Activated CD4-positive, alpha-beta T cell treated with anti-CD3 and anti-CD28 coated beads, Interleukin-2, amount 10 ng/mL, durations not matched to agents 24 days and 14 days (primary cell): ENCODE results near the gene UBE2E3. TPM values are rescaled to one million over a fixed set of nuclear protein-coding genes. Genes with fewer than 3 reads are reported as not detected.
A peak's percentile ranks its signal among the peaks of the same experiment; 100 is the strongest.
"Not testable (repeated sequence)": the region's sequence is repeated elsewhere in the genome, so short reads cannot be mapped to it uniquely, and the experiment has no call there.

Experiments used
- DNase-seq: peaks from one replicate; pipeline ENCODE4 v3.0.0; 2022
- H3K27ac Mint-ChIP-seq: one replicate; pipeline ENCODE4 v1.8.0; 2022; ENCODE audit warnings: mild to moderate bottlenecking, mixed read lengths
- H3K27me3 Mint-ChIP-seq: one replicate; pipeline ENCODE4 v1.8.0; 2022; ENCODE audit warnings: mixed read lengths
- H3K36me3 Mint-ChIP-seq: one replicate; pipeline ENCODE4 v1.8.0; 2022; ENCODE audit warnings: low read depth, mild to moderate bottlenecking, mixed read lengths
- H3K4me1 Mint-ChIP-seq: one replicate; pipeline ENCODE4 v1.8.0; 2021; ENCODE audit warnings: mixed read lengths
- H3K4me3 Mint-ChIP-seq: one replicate; pipeline ENCODE4 v1.8.0; 2022; ENCODE audit warnings: mild to moderate bottlenecking, moderate library complexity, mixed read lengths
- H3K9me3 Mint-ChIP-seq: one replicate; pipeline ENCODE4 v1.8.0; 2021; ENCODE audit warnings: mixed read lengths
- intact Hi-C: fragments of 100-400 bp; cut with micrococcal nuclease; formaldehyde crosslinking; loops from one replicate; pipeline ENCODE4 v1.15.1; 2023
- total RNA-seq: library from RNA; stranded (reverse); gene quantifications from 2 replicates; pipeline ENCODE4 v1.2.3, GENCODE V29; 2022

Gene UBE2E3
- total RNA-seq, 1 donor from 2014 or later: 54.9 TPM

- no peaks in the 10 kb centered on the region for H3K9me3 Mint-ChIP-seq
- no peak for DNase-seq
- no peaks in the 10 kb centered on the region for H3K36me3 Mint-ChIP-seq
- peaks cover 2% of the 10 kb centered on the region for H3K4me1 Mint-ChIP-seq
- no peaks in the 10 kb centered on the region for H3K27me3 Mint-ChIP-seq
- intact Hi-C loops: no loop called here
- no peak overlapping the region for H3K4me3 Mint-ChIP-seq
- H3K27ac Mint-ChIP-seq: no peak overlapping the region
Measured at GRCh38 chr2:181025004-181025403, 44.6 kb downstream of the UBE2E3 start.

- Mint-ChIP-seq H3K4me3 (no peak overlapping the region), H3K4me1 (peaks cover 17% of the 10 kb centered on the region), H3K27me3 (no peaks in the 10 kb centered on the region), H3K27ac (no peak overlapping the region), H3K9me3 (peaks cover 3% of the 10 kb centered on the region), H3K36me3 (peaks cover 6% of the 10 kb centered on the region)
- intact Hi-C loops: no loop called here
- no peak for DNase-seq
Measured at GRCh38 chr2:181036445-181036844, 56.0 kb downstream of the UBE2E3 start.

GRCh38 chr2:181036848-181037603 lies 56.6 kb downstream of the UBE2E3 start:
- peak; percentile 65 for DNase-seq
- Mint-ChIP-seq H3K27ac (peak overlapping the region; percentile 48), H3K4me1 (peaks cover 19% of the 10 kb centered on the region), H3K4me3 (peak overlapping the region; percentile 16), H3K27me3 (no peaks in the 10 kb centered on the region), H3K9me3 (peaks cover 3% of the 10 kb centered on the region), H3K36me3 (peaks cover 6% of the 10 kb centered on the region)
- intact Hi-C loops: loop anchor here (1.0 kb wide), 1 partner anchor 56 kb away; no protein-coding TSS in a partner anchor

- Mint-ChIP-seq H3K4me3 (no peak overlapping the region), H3K27ac (peak overlapping the region; percentile 6), H3K36me3 (peaks cover 2% of the 10 kb centered on the region), H3K9me3 (peaks cover 3% of the 10 kb centered on the region), H3K4me1 (peaks cover 20% of the 10 kb centered on the region), H3K27me3 (no peaks in the 10 kb centered on the region)
- no peak for DNase-seq
- intact Hi-C loops: loop anchor here (1.0 kb wide), 2 partner anchors 14 to 57 kb away; no protein-coding TSS in a partner anchor
Measured at GRCh38 chr2:181037922-181038321, 57.5 kb downstream of the UBE2E3 start.

- Mint-ChIP-seq H3K4me1 (peaks cover 20% of the 10 kb centered on the region), H3K9me3 (peaks cover 3% of the 10 kb centered on the region), H3K27ac (no peak overlapping the region), H3K36me3 (no peaks in the 10 kb centered on the region), H3K27me3 (no peaks in the 10 kb centered on the region), H3K4me3 (no peak overlapping the region)
- intact Hi-C loops: loop anchor here (1.0 kb wide), 1 partner anchor 14 kb away; no protein-coding TSS in a partner anchor
- no peak for DNase-seq
Measured at GRCh38 chr2:181038796-181039195, 58.4 kb downstream of the UBE2E3 start.

GRCh38 chr2:181040839-181041238 lies 60.4 kb downstream of the UBE2E3 start:
- H3K9me3 Mint-ChIP-seq, intact Hi-C loops, H3K27me3 Mint-ChIP-seq, H3K27ac Mint-ChIP-seq, DNase-seq, H3K4me3 Mint-ChIP-seq, H3K36me3 Mint-ChIP-seq: not testable (repeated sequence)
- peaks cover 22% of the 10 kb centered on the region for H3K4me1 Mint-ChIP-seq

- no peak overlapping the region for H3K4me3 Mint-ChIP-seq
- peaks cover 16% of the 10 kb centered on the region for H3K4me1 Mint-ChIP-seq
- intact Hi-C loops: no loop called here
- no peak for DNase-seq
- no peaks in the 10 kb centered on the region for H3K9me3 Mint-ChIP-seq
- no peaks in the 10 kb centered on the region for H3K27me3 Mint-ChIP-seq
- H3K36me3 Mint-ChIP-seq: no peaks in the 10 kb centered on the region
- H3K27ac Mint-ChIP-seq: no peak overlapping the region
Measured at GRCh38 chr2:181041661-181042060, 61.3 kb downstream of the UBE2E3 start.

GRCh38 chr2:181042706-181043105 lies 62.3 kb downstream of the UBE2E3 start:
- no peak overlapping the region for H3K4me3 Mint-ChIP-seq
- no peak overlapping the region for H3K27ac Mint-ChIP-seq
- H3K36me3 Mint-ChIP-seq: no peaks in the 10 kb centered on the region
- H3K4me1 Mint-ChIP-seq: peaks cover 11% of the 10 kb centered on the region
- no peak for DNase-seq
- no peaks in the 10 kb centered on the region for H3K9me3 Mint-ChIP-seq
- H3K27me3 Mint-ChIP-seq: no peaks in the 10 kb centered on the region
- intact Hi-C loops: no loop called here

- intact Hi-C loops: no loop called here
- Mint-ChIP-seq H3K27me3 (no peaks in the 10 kb centered on the region), H3K27ac (no peak overlapping the region), H3K4me3 (no peak overlapping the region), H3K9me3 (no peaks in the 10 kb centered on the region), H3K36me3 (no peaks in the 10 kb centered on the region), H3K4me1 (peaks cover 4% of the 10 kb centered on the region)
- DNase-seq: no peak
Measured at GRCh38 chr2:181046833-181047232, 66.4 kb downstream of the UBE2E3 start.

- no peak overlapping the region for H3K27ac Mint-ChIP-seq
- H3K27me3 Mint-ChIP-seq: no peaks in the 10 kb centered on the region
- intact Hi-C loops: no loop called here
- DNase-seq: no peak
- no peaks in the 10 kb centered on the region for H3K36me3 Mint-ChIP-seq
- H3K4me3 Mint-ChIP-seq: no peak overlapping the region
- H3K4me1 Mint-ChIP-seq: peaks cover 10% of the 10 kb centered on the region
- H3K9me3 Mint-ChIP-seq: no peaks in the 10 kb centered on the region
Measured at GRCh38 chr2:181047829-181048228, 67.4 kb downstream of the UBE2E3 start.

- peaks cover 17% of the 10 kb centered on the region for H3K4me1 Mint-ChIP-seq
- no peak overlapping the region for H3K4me3 Mint-ChIP-seq
- no peaks in the 10 kb centered on the region for H3K36me3 Mint-ChIP-seq
- H3K27ac Mint-ChIP-seq: no peak overlapping the region
- no peaks in the 10 kb centered on the region for H3K9me3 Mint-ChIP-seq
- intact Hi-C loops: loop anchor here (1.0 to 10.0 kb wide), 3 partner anchors 14 to 167 kb away; partner anchors contain the start of gene UBE2E3
- no peak for DNase-seq
- H3K27me3 Mint-ChIP-seq: no peaks in the 10 kb centered on the region
Measured at GRCh38 chr2:181051861-181052522, 71.6 kb downstream of the UBE2E3 start.

GRCh38 chr2:181052523-181052891 lies 72.1 kb downstream of the UBE2E3 start:
- Mint-ChIP-seq H3K4me1 (peaks cover 17% of the 10 kb centered on the region), H3K27ac (peak overlapping the region; percentile 20), H3K4me3 (peak overlapping the region; percentile 2), H3K9me3 (no peaks in the 10 kb centered on the region), H3K36me3 (no peaks in the 10 kb centered on the region), H3K27me3 (no peaks in the 10 kb centered on the region)
- intact Hi-C loops: loop anchor here (1.0 to 10.0 kb wide), 3 partner anchors 14 to 168 kb away; partner anchors contain the start of gene UBE2E3
- no peak for DNase-seq

- no peaks in the 10 kb centered on the region for H3K27me3 Mint-ChIP-seq
- intact Hi-C loops: loop anchor here (10.0 kb wide), 1 partner anchor 169 kb away; no protein-coding TSS in a partner anchor
- no peak overlapping the region for H3K4me3 Mint-ChIP-seq
- H3K27ac Mint-ChIP-seq: no peak overlapping the region
- H3K4me1 Mint-ChIP-seq: peaks cover 17% of the 10 kb centered on the region
- DNase-seq: no peak
- H3K36me3 Mint-ChIP-seq: no peaks in the 10 kb centered on the region
- H3K9me3 Mint-ChIP-seq: no peaks in the 10 kb centered on the region
Measured at GRCh38 chr2:181054256-181054655, 73.9 kb downstream of the UBE2E3 start.

- Mint-ChIP-seq H3K9me3 (no peaks in the 10 kb centered on the region), H3K4me1 (peaks cover 17% of the 10 kb centered on the region), H3K4me3 (no peak overlapping the region), H3K27me3 (no peaks in the 10 kb centered on the region), H3K36me3 (no peaks in the 10 kb centered on the region), H3K27ac (no peak overlapping the region)
- no peak for DNase-seq
- intact Hi-C loops: loop anchor here (10.0 kb wide), 1 partner anchor 170 kb away; no protein-coding TSS in a partner anchor
Measured at GRCh38 chr2:181054843-181055242, 74.4 kb downstream of the UBE2E3 start.
